C4-2B (cell line): Measurements from ENCODE around the gene IL23A.

Source experiments
- H3K27ac ChIP-seq: fragments of 450-650 bp; 2 replicates; pipeline ENCODE4 v1.5.1; 2017
- CTCF ChIP-seq: fragments of 450-650 bp; conservative IDR thresholded peaks from 2 replicates; pipeline ENCODE4 v1.5.1; 2017; ENCODE audit warnings: mild to moderate bottlenecking
- ZFX ChIP-seq: fragments of 450-650 bp; IDR thresholded peaks from 2 replicates; pipeline ENCODE4 v1.6.1; 2017

The IL23A gene

GRCh38 chr12:56358836-56359532 is 20.3 kb downstream of the IL23A start:
- TF ChIP-seq CTCF (no peak), ZFX (no peak)
- H3K27ac ChIP-seq, result no peak overlapping the region

- peak within 1 kb of the TSS; percentile 75 for H3K27ac ChIP-seq
- no peak for TF ChIP-seq ZFX
- TF ChIP-seq CTCF, result no peak
These were observed 21.4 kb downstream of the IL23A start, which contains the start of gene STAT2 for GRCh38 chr12:56359851-56360767. Gene STAT2, minus strand, starts transcription at chr12:56360107. Its CDS starts 3,536 bp downstream, at chr12:56356571.

- TF ChIP-seq CTCF, result no peak
- no peak for TF ChIP-seq ZFX
- no peak overlapping the region; the same call in 1 of the 2 replicates for H3K27ac ChIP-seq
These were observed 22.9 kb downstream of the IL23A start for GRCh38 chr12:56361487-56362129.

GRCh38 chr12:56362130-56363059 is 23.7 kb downstream of the IL23A start, which contains the start of gene APOF:
Gene APOF, minus strand, starts transcription at chr12:56362857. Its CDS starts 112 bp downstream, at chr12:56362745.
- TF ChIP-seq CTCF, result no peak
- TF ChIP-seq ZFX, result no peak
- H3K27ac ChIP-seq, result no peak within 1 kb of the TSS

- no peak overlapping the region for H3K27ac ChIP-seq
- TF ChIP-seq ZFX, result no peak
- TF ChIP-seq CTCF, result no peak
These were observed 28.3 kb downstream of the IL23A start for GRCh38 chr12:56366948-56367347.

- H3K27ac ChIP-seq, result no peak overlapping the region
- TF ChIP-seq ZFX, result no peak
- TF ChIP-seq CTCF, result no peak
These were observed 34.8 kb downstream of the IL23A start for GRCh38 chr12:56373515-56373914.
